H1 (cell line): ENCODE results near the gene ZBTB34. TPM values are rescaled to one million over a fixed set of nuclear protein-coding genes. Genes with fewer than 3 reads are reported as not detected.

ENCODE experiments used
- CTCF ChIA-PET: fragments of 300-600 bp; sonication (Branson Sonifier 250); formaldehyde crosslinking; loops from one replicate; lab custom pipeline; 2021; ENCODE audit not compliant: partially characterized antibody; lab: Charles Lee
- POLR2A ChIA-PET: fragments of 300-600 bp; sonication (Branson Sonifier 250); formaldehyde crosslinking; loops from one replicate; lab custom pipeline; 2021; ENCODE audit warnings: inconsistent platforms; ENCODE audit not compliant: partially characterized antibody; lab: Charles Lee
- DNase-seq, 2 experiments: peaks; one replicate each; pipeline versions ENCODE4 v3.0.0 to v3.0.0-alpha.2; 2010 to 2022; ENCODE audit warnings: low spot score in 2 of 2, low read depth in 1 of 2, mixed read lengths in 1 of 2
- FAIRE-seq: peaks from 2 replicates; lab custom pipeline; 2011; peaks lifted over from hg19 to GRCh38; lab: Jason Lieb, UNC
- H2AFZ ChIP-seq: 2 replicates; pipeline ENCODE4 v1.8.1; 2012; ENCODE audit warnings: low read length, inconsistent platforms
- H2AK5ac ChIP-seq: 2 replicates; pipeline ENCODE4 v1.6.1; 2013; ENCODE audit warnings: low read depth, low read length
- H2BK120ac ChIP-seq: replicated peaks from 2 replicates; pipeline ENCODE3; 2013; ENCODE audit warnings: low read depth, low read length, inconsistent platforms
- H2BK12ac ChIP-seq: 2 replicates; pipeline ENCODE4 v1.6.1; 2013; ENCODE audit warnings: low read depth, low read length
- H2BK15ac ChIP-seq: 2 replicates; pipeline ENCODE4 v1.6.1; 2013; ENCODE audit warnings: low read length
- H2BK20ac ChIP-seq: 2 replicates; pipeline ENCODE4 v1.6.1; 2013; ENCODE audit warnings: low read length
- H2BK5ac ChIP-seq: 2 replicates; pipeline ENCODE4 v1.6.1; 2013; ENCODE audit warnings: low read depth, low read length
- H3K14ac ChIP-seq: 2 replicates; pipeline ENCODE4 v1.6.1; 2013; ENCODE audit warnings: inconsistent platforms; ENCODE audit not compliant: insufficient read length
- H3K18ac ChIP-seq: 2 replicates; pipeline ENCODE4 v1.6.1; 2013; ENCODE audit warnings: low read length; ENCODE audit errors: extremely low read depth
- H3K23ac ChIP-seq: 2 replicates; pipeline ENCODE4 v1.6.1; 2013; ENCODE audit warnings: inconsistent platforms; ENCODE audit not compliant: insufficient read length
- H3K23me2 ChIP-seq: 2 replicates; pipeline ENCODE4 v1.6.1; 2013; ENCODE audit warnings: low read depth, low read length
- H3K27ac ChIP-seq: 2 replicates; pipeline ENCODE4 v1.6.1; 2011; ENCODE audit warnings: low read depth, low read length, inconsistent platforms
- H3K27me3 ChIP-seq, 4 experiments: replicated peaks in 1 of 4; 1 replicate in 1 of 4; 2 replicates in 3 of 4; pipeline versions ENCODE4 v1.6.1 to v1.8.1; 2011 to 2013; ENCODE audit warnings: low read length in 3 of 4, mild to moderate bottlenecking in 3 of 4, inconsistent platforms in 2 of 4, mixed read lengths in 2 of 4, moderate library complexity in 1 of 4; ENCODE audit not compliant: control insufficient read depth in 3 of 4, insufficient read depth in 3 of 4; ENCODE audit errors: extremely low read depth in 1 of 4
- H3K36me3 ChIP-seq, 4 experiments: 2 replicates each; pipeline versions ENCODE4 v1.6.1 to v1.8.1; 2011 to 2013; ENCODE audit warnings: mild to moderate bottlenecking in 4 of 4, low read length in 3 of 4, moderate library complexity in 2 of 4, control low read depth in 1 of 4, inconsistent platforms in 1 of 4; ENCODE audit not compliant: insufficient read depth in 4 of 4, control insufficient read depth in 2 of 4
- H3K4ac ChIP-seq: replicated peaks from 2 replicates; pipeline ENCODE3; 2013; ENCODE audit warnings: low read length, low read depth, mixed read lengths, inconsistent platforms; ENCODE audit not compliant: insufficient read length
- H3K4me1 ChIP-seq, 4 experiments: replicated peaks in 1 of 4; 1 replicate in 1 of 4; 2 replicates in 3 of 4; pipeline versions ENCODE4 v1.6.1 to v1.8.1; 2011 to 2013; ENCODE audit warnings: low read length in 3 of 4, inconsistent platforms in 2 of 4, mixed read lengths in 1 of 4; ENCODE audit not compliant: insufficient read depth in 4 of 4, control insufficient read depth in 3 of 4
- H3K4me2 ChIP-seq, 2 experiments: 2 replicates each; pipeline versions ENCODE4 v1.6.1 to v1.8.1; 2011 to 2013; ENCODE audit warnings: low read depth in 2 of 2, low read length in 2 of 2, control low read depth in 1 of 2, inconsistent platforms in 1 of 2, mild to moderate bottlenecking in 1 of 2; ENCODE audit not compliant: insufficient read depth in 1 of 2
- H3K4me3 ChIP-seq, 4 experiments: fragments of 200-600, 300-600 bp in 1 of 4; sonication (generic), shearing (Covaris generic), sonication (Bioruptor Twin) in 1 of 4; 2 replicates each; pipeline versions ENCODE4 v1.5.1 to v1.8.1; 2011 to 2016; ENCODE audit warnings: low read length in 4 of 4, low read depth in 3 of 4, control low read depth in 2 of 4, inconsistent platforms in 2 of 4, mild to moderate bottlenecking in 2 of 4, mixed read lengths in 1 of 4, moderate library complexity in 1 of 4; ENCODE audit not compliant: insufficient read depth in 2 of 4; ENCODE audit errors: extremely low read depth in 1 of 4
- H3K56ac ChIP-seq: replicated peaks from 2 replicates; pipeline ENCODE3; 2013; ENCODE audit warnings: low read depth, mild to moderate bottlenecking, mixed read lengths, low read length, inconsistent platforms; ENCODE audit not compliant: insufficient read length
- H3K79me1 ChIP-seq: 2 replicates; pipeline ENCODE4 v1.6.1; 2013; ENCODE audit warnings: low read depth, low read length, control low read depth
- H3K79me2 ChIP-seq, 2 experiments: 2 replicates each; pipeline versions ENCODE4 v1.6.1 to v1.8.1; 2012 to 2013; ENCODE audit warnings: low read length in 2 of 2, mild to moderate bottlenecking in 2 of 2, inconsistent platforms in 1 of 2; ENCODE audit not compliant: insufficient read depth in 2 of 2, control insufficient read depth in 1 of 2
- H3K9ac ChIP-seq, 4 experiments: replicated peaks in 1 of 4; 1 replicate in 1 of 4; 2 replicates in 3 of 4; pipeline versions ENCODE4 v1.6.1 to v1.8.1; 2011 to 2013; ENCODE audit warnings: low read depth in 3 of 4, low read length in 3 of 4, control low read depth in 2 of 4, mild to moderate bottlenecking in 2 of 4, moderate library complexity in 2 of 4, inconsistent platforms in 1 of 4; ENCODE audit errors: extremely low read depth in 1 of 4
- H3K9me3 ChIP-seq, 2 experiments: 2 replicates each; pipeline versions ENCODE4 v1.6.1 to v1.8.1; 2012 to 2013; ENCODE audit warnings: mild to moderate bottlenecking in 2 of 2, moderate library complexity in 2 of 2, control low read depth in 1 of 2, inconsistent platforms in 1 of 2, low read depth in 1 of 2, low read length in 1 of 2, mixed read lengths in 1 of 2; ENCODE audit not compliant: insufficient read depth in 2 of 2
- H4K20me1 ChIP-seq, 2 experiments: replicated peaks in 1 of 2; 2 replicates each; pipeline versions ENCODE3 to v1.8.1; 2011 to 2013; ENCODE audit warnings: inconsistent platforms in 2 of 2, low read length in 2 of 2, mild to moderate bottlenecking in 1 of 2; ENCODE audit not compliant: insufficient read depth in 2 of 2, control insufficient read depth in 1 of 2
- H4K5ac ChIP-seq: 2 replicates; pipeline ENCODE4 v1.6.1; 2013; ENCODE audit warnings: low read length, low read depth, mixed read lengths, inconsistent platforms; ENCODE audit not compliant: insufficient read length
- H4K8ac ChIP-seq: 2 replicates; pipeline ENCODE4 v1.8.0; 2013; ENCODE audit warnings: mild to moderate bottlenecking, moderate library complexity, low read length, inconsistent platforms; ENCODE audit not compliant: insufficient read depth; ENCODE audit errors: extremely low read depth
- H4K91ac ChIP-seq: replicated peaks from 2 replicates; pipeline ENCODE3; 2013; ENCODE audit warnings: low read length, mixed read lengths, inconsistent platforms; ENCODE audit not compliant: insufficient read length
- NANOG ChIP-seq: IDR thresholded peaks from 2 replicates; pipeline ENCODE4 v1.6.1; 2011; ENCODE audit warnings: low read length, low read depth, mild to moderate bottlenecking, inconsistent platforms; ENCODE audit not compliant: insufficient read depth, poor library complexity, severe bottlenecking
- WGBS, 2 experiments: shearing (Covaris generic) in 1 of 2; methylation state at CpG; one replicate each; pipeline versions ENCODE4 v1.1.6 to v1.1.7; 2013 to 2015; ENCODE audit warnings: low lambda C conversion rate in 2 of 2, mixed read lengths in 2 of 2, inconsistent platforms in 1 of 2, low coverage in 1 of 2, missing lambda C conversion rate in 1 of 2; ENCODE audit not compliant: insufficient replicate concordance in 2 of 2, insufficient coverage in 1 of 2, insufficient read length in 1 of 2; ENCODE audit errors: extremely low coverage in 1 of 2, missing lambda C conversion rate in 1 of 2; 5-methylcytosine and 5-hydroxymethylcytosine counted together
- polyA plus RNA-seq, 7 experiments: library from polyadenylated mRNA; depleted of rRNA in 3 of 7; stranded (reverse) in 5 of 7; unstranded in 2 of 7; fragments of >200 nt in 5 of 7; fragments of 200-250 nt in 2 of 7; gene quantifications; 1 replicate in 5 of 7; 2 replicates in 1 of 7; 4 replicates in 1 of 7; pipeline versions ENCODE4 v1.2.1 to v1.2.3, GENCODE V29; 2011 to 2013; ENCODE audit warnings: missing spikeins in 2 of 7, mixed read lengths in 2 of 7
- total RNA-seq: library from RNA; stranded (reverse); fragmentation: NEBNext Ultra II Directional; extraction: Animal tissue kit (Norgen Biotek cat#: 25700); gene quantifications from 2 replicates; pipeline ENCODE4 v1.2.1, GENCODE V29; 2021

ZBTB34 gene
- total and polyA plus RNA-seq, 2 of the 8 experiments (the other 6 are each of a cell fraction or from before 2014, with no cell fraction given): 8.2 to 15.9 TPM

GRCh38 chr9:126818482-126818881 is 42.0 kb upstream of the ZBTB34 start:
- 87% methylated on average over 5 of the region's 5 CpGs; no CpG with 5 or more reads in 1 of the 2 experiments for WGBS, 2 experiments
- Histone ChIP-seq H3K4me2 (no peak overlapping the region), H3K36me3 (peaks cover 0 to 10% (median 4%) of the 10 kb centered on the region in 4 experiments; a peak in 4 of 8 replicates), H2BK12ac (no peak overlapping the region), H3K56ac (no peak overlapping the region), H3K23me2 (no peaks in the 10 kb centered on the region), H3K79me1 (no peaks in the 10 kb centered on the region), H3K27me3 (no peaks in the 10 kb centered on the region), H4K20me1 (no peaks in the 10 kb centered on the region), H2AFZ (no peak overlapping the region), H4K91ac (no peak overlapping the region), H4K5ac (no peak overlapping the region), H3K79me2 (peaks cover 0 to 47% of the 10 kb centered on the region in 2 experiments; a peak in 3 of 4 replicates), H2BK15ac (no peak overlapping the region), H3K27ac (no peak overlapping the region), H3K4me1 (no peaks in the 10 kb centered on the region), H2BK5ac (no peak overlapping the region), H3K4me3 (no peak overlapping the region), H3K23ac (no peak overlapping the region), H2BK20ac (no peak overlapping the region), H3K9me3 (peaks cover 4 to 11% of the 10 kb centered on the region in 2 experiments; a peak in 1 of 4 replicates), H4K8ac (no peak overlapping the region), H2AK5ac (no peak overlapping the region), H3K18ac (no peak overlapping the region), H3K9ac (no peak overlapping the region), H2BK120ac (no peak overlapping the region), H3K4ac (no peak overlapping the region), H3K14ac (no peak overlapping the region)
- CTCF ChIA-PET: no interaction called here
- FAIRE-seq (no peak), DNase-seq (no peak)
- POLR2A ChIA-PET: no interaction called here
- TF ChIP-seq NANOG: no peak
